Astrocyte (in vitro differentiated cells and primary cell): ENCODE data around the gene ELFN2.

Experiments used
- EZH2 ChIP-seq: IDR thresholded peaks from 2 replicates; pipeline ENCODE4 v1.6.1; 2012; ENCODE audit warnings: mild to moderate bottlenecking, low read length, inconsistent platforms; ENCODE audit not compliant: insufficient read depth
- TF ChIP-seq, protein P1 (sequence below): IDR thresholded peaks from 2 replicates; pipeline ENCODE4 v1.5.1; 2011; ENCODE audit warnings: low read depth, mild to moderate bottlenecking, inconsistent platforms, low read length, moderate library complexity; ENCODE audit not compliant: insufficient read depth

DNA sequence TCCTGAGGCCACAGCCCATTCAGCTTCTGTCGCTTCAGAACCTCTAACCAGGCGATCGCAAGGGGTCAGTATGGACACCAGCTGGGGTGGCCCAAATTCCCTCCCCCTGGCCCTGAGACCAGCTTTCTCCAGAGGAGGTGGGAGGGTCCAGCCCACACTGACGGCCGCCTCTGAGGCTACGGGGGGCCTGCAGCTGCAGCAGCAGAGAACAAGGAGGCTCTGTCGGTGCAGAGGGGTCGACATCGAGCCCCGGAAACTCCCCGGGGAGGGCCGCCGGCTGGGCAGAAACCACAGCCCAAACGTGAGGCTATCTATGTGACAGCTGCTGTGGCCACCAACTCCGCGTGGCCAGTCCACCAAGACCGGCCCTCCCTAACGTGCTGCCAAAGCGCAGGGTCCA, 40.8 kb downstream of the ELFN2 start:
- no peak for TF ChIP-seq EZH2
- TF ChIP-seq, protein P1, sequence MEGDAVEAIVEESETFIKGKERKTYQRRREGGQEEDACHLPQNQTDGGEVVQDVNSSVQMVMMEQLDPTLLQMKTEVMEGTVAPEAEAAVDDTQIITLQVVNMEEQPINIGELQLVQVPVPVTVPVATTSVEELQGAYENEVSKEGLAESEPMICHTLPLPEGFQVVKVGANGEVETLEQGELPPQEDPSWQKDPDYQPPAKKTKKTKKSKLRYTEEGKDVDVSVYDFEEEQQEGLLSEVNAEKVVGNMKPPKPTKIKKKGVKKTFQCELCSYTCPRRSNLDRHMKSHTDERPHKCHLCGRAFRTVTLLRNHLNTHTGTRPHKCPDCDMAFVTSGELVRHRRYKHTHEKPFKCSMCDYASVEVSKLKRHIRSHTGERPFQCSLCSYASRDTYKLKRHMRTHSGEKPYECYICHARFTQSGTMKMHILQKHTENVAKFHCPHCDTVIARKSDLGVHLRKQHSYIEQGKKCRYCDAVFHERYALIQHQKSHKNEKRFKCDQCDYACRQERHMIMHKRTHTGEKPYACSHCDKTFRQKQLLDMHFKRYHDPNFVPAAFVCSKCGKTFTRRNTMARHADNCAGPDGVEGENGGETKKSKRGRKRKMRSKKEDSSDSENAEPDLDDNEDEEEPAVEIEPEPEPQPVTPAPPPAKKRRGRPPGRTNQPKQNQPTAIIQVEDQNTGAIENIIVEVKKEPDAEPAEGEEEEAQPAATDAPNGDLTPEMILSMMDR, result no peak
